Suppressor macrophage (primary cell): ENCODE measurements around the gene EXOSC2.
A peak's percentile ranks its signal among the peaks of the same experiment; 100 is the strongest.

Experiments
- DNase-seq, 4 experiments: peaks; one replicate each; pipeline ENCODE4 v3.0.0-alpha.2; 2020 to 2022
- total RNA-seq, 17 experiments: gene quantifications; one replicate each; lab custom pipeline; 2026; ENCODE audit warnings: mixed read lengths in 6 of 17, inconsistent platforms in 3 of 17; lab: John Stamatoyannopoulos, UW

The EXOSC2 gene, protein sequence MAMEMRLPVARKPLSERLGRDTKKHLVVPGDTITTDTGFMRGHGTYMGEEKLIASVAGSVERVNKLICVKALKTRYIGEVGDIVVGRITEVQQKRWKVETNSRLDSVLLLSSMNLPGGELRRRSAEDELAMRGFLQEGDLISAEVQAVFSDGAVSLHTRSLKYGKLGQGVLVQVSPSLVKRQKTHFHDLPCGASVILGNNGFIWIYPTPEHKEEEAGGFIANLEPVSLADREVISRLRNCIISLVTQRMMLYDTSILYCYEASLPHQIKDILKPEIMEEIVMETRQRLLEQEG
- 7.1 to 37.3 (median 18.1) reads per million in 17 experiments for total RNA-seq

GRCh38 chr9:130693426-130694191 lies at the start of gene EXOSC2:
TSS of gene EXOSC2 (plus strand) at chr9:130693780. CDS start at chr9:130693792, 12 bp downstream.
- peak; percentile 97 to 99 (median 98) for DNase-seq

DNA sequence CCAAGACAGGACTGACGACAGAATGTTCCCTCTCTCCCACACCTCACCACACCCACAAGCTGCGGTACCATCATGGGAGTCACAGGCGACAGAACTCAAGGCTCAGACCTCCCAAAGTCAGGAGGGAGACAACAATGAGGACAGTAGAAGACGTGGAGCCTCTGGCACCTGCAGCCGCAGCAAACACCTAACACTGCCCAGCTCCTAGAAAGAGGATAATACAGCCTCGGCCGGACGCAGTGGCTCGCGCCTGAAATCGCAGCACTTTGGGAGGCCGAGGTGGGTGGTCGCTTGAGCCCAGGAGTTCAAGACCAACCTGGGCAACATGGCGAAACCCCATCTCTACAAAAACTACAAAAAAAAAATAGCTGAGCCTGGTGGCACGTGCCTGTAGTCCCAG lies 42.4 kb upstream of the EXOSC2 start:
- DNase-seq = no peak

- no peak for DNase-seq
These were observed 41.8 kb upstream of the EXOSC2 start for GRCh38 chr9:130651752-130652151.

GRCh38 chr9:130654879-130655278 lies 38.7 kb upstream of the EXOSC2 start:
- no peak for DNase-seq

DNA sequence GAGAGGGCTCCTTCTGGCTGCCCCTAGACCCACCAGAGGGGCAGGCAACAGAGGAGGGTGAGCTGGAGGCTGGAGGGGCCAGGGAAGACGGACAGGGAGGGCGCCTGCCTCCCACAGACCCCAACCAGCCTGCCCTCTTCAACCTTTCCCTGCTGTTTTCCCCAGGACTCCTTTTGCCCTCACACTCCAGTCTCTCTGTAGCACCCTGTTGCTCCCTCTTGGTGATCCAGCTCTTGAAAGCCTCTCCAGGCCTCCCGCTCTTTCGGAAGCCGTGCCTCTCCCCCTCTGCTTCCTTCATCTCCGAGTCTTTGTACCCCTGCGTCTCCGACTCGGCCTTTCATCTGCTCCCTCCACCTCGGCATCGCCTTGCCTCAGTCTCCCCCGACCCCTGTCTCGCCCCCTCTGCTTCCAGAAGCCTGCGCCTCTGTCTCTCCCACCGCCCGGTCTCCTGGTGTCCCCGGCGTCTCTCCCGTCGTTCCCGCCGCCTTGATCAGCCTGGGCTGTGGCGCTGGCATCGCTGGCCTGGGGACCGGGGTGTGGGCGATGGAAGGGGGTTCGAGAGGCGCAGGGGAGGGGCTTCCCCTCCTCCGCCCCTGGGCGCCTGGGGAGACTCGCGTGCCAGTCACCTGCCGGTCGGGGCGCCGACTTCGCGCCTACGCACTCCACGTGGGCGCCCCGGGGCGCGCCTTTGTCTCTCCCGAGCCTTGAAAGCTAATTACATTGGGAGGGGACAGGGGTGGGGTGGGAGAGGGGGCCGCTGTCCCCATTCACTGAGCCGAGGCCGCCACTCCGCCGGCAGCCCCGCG lies 34.5 kb upstream of the EXOSC2 start:
- DNase-seq = no peak

DNA sequence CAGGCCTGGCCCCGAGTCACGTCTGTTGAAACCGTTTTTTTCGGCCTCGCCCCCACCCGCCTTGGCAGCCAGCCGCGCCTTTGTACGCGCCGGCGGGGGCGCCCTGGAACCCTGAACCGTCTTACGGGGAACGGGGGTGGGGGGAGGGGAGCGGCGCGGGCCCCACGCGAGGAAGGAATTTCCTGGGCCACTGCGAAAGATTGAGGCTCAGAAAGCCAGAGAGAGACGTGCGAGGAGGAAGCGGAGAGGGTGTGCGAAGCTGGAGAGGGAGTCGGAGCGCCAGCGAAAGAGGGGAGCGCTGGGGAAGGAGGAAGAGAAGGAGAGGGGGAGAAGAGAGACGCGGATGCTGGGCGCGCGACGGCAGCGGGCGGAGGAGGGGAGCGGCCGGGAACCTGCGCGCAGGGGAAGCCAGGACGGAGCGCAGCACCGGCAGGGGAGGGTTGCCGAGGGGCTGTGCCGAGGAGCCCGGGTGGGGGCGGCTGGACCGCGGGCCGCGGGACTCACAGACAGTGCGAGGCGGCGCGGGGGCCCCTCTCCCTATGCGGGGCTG lies 33.8 kb upstream of the EXOSC2 start:
- DNase-seq = no peak

GRCh38 chr9:130660326-130660682 lies 33.3 kb upstream of the EXOSC2 start:
- no peak for DNase-seq

DNA sequence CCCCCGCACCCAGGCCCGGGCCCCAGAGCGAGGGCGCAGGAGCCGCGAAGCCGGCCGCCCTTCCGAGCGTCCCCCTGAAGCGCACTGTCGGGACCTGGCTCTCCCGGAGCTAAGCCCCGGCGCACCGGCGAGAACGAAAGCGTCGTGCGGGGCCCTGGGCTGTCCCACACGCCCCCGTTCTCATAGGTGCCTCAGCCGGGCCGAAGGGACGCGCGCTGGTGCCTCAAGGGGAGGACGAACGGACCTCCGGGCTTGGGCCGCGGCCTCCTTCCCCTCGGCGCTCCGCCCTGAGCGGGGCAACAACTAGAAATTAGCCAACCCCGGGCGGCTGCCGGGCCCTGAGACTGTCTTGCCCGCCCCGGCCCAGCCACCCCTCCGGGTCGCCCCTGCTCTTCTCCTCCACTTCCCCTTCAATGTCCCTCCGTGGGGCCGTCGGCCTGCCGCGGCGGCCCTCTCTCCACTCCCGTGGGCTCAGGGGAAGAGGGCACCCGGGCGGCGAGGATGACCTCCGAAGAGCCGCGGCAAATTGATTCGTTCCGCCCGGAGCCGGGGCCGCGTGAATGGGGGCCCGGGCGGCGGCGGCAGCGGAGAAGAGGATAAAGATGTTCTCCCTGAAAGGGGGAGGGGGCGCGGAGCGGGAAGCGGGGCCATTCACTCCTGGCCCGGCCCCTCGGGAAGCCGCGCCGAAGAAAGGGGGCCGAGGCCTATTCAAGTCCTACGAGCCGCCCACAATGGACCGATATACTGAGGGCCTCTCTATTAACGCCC lies 32.7 kb upstream of the EXOSC2 start:
- peak in 1 of 4 experiments; percentile 46 for DNase-seq

GRCh38 chr9:130661451-130662098 lies 32.0 kb upstream of the EXOSC2 start:
- no peak for DNase-seq

GRCh38 chr9:130662099-130662969 lies 31.2 kb upstream of the EXOSC2 start:
- DNase-seq = no peak

DNA sequence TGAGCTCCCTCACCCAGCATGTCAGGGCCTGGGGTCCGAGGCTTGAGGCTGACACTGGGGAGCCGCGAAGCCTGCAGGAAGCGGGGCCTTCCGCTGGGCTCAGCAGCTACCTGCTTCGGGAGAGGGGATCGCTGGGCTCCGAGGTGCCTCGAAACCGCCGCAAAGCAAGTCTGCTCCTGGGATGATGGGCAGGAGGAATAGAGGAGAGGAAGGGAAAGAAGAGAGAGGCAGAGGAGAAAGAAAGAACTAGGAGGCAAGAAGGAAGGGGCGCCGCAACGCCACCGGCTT lies 30.7 kb upstream of the EXOSC2 start:
- peak in 1 of 4 experiments; percentile 17 for DNase-seq

GRCh38 chr9:130663258-130663976 lies 30.2 kb upstream of the EXOSC2 start:
- DNase-seq = peak in 1 of 4 experiments; percentile 18

DNA sequence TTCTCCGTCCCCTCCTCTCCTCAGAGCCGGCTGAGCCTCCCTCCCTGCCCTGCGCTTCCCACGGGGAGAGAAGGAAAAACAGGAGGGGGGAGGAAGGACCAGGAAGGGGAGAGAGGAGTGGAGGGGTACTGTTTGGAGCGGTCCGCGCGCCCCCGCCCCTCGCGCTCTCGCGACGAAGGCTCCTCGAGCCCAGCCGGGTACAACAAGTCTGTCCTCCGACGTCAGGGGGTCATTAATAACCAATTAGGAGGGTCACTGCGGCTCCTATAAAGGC lies 29.7 kb upstream of the EXOSC2 start:
- DNase-seq = no peak

DNA sequence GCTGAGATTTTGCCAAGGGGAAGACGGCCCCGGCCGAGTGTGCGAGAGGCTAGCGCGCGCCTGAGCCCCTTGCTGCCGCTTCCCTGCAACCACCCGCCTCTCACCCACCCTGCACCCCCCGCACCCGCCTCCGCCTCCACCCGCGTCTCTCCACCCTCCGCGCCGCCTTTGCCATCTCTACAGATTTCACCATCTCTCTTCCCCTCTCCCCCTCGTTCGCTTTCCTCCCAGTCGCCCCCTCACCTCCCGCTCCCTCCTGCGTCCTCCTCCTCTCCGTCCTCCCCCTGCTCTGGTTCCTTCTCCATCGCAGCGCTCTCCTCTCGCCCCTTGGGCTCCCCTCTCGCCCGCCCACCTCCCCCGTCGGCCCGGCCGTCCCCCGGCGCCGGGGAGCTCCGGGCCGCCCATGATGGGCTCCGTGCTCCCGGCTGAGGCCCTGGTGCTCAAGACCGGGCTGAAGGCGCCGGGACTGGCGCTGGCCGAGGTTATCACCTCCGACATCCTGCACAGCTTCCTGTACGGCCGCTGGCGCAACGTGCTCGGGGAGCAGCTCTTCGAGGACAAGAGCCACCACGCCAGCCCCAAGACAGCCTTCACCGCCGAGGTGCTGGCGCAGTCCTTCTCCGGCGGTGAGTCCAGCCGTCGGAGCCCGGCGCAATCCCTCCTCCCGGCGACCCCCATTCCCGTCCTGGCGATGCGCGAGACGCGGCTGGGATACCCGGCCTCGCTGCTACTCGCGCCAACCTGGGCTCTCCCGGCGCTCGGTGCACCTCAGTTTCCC lies 29.1 kb upstream of the EXOSC2 start, which contains the start of gene PRDM12:
Gene PRDM12 (plus strand): TSS at position 344 of the 778 bp plus-strand sequence. CDS start 60 bp downstream, at position 404.
- DNase-seq = no peak

GRCh38 chr9:130665029-130665430 lies 28.6 kb upstream of the EXOSC2 start:
- no peak for DNase-seq

DNA sequence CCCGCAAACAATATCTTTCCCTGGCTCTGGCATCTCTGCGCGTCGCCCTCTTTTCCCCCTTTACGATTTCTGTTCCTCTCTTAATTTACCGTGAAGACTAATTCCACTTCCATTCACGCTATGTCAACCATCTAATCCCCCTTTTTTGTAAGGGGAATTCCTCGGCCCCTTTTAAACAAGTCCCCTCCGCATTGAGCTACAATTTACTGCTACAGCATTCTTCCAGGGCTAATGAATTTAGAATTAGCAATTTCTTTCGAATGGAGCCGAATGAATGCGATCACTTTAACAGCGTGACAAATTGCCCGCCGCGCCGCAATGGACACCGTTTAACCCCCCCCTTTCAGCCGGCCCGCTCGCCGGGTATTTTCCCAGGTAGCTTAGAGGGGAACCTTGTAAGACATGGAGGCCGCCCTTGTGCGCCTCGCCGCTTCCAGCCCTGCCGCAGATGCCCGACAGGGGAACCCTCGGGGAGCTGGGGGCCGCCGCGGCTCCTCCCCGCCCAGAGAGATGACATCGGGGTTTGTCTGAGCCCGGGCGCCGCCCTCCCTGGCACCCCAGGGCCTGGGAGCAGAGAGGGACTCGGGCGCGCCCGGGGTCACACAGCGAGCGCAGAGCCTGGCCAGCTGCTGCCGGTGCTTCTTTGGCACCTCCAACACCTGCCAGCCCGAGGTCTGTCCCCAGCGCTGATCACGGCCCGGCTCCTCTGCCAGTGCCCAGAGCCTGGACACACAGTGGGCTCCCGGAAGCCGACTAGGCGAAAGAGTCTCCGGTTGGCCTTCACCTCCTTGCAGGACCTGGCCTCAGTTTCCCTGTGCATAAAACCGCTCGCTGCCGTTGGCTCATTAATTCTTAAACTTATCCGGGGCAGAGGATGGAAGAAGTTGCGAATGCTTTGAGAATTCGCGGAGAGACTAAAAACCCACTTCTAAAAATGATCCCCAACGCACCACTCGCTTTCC lies 27.9 kb upstream of the EXOSC2 start:
- DNase-seq = no peak

GRCh38 chr9:130666393-130667119 lies 27.0 kb upstream of the EXOSC2 start:
- DNase-seq = no peak

DNA sequence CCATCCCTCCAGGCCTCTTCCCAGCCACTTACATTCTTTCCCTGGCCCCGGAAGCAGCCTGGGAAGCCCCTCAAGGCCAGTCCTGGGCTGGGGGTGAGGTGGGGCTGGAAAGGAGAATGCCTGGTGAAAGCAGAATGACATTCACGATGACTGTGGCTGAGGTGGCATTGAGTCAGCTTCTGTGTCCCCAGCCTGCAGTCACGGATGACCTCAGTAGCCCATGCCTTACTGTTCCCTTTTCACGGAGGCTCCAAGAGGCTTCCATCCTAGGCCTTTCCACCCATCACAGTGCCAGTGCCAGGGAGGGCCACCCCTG lies 26.5 kb upstream of the EXOSC2 start:
- DNase-seq = peak; percentile 16 to 54 (median 42)
